Measurements from ENCODE around the gene RASGRF1. TPM values are rescaled to one million over a fixed set of nuclear protein-coding genes. Genes with fewer than 3 reads are reported as not detected.

The RASGRF1 gene
- total and polyA plus RNA-seq, 9 of the 15 experiments (the other 6 are each of a cell fraction or from before 2014, with no cell fraction given) = 0.03 to 0.58 (median 0.06) TPM; not detected in 1

- TF ChIP-seq ZBTB40 (IDR thresholded peaks at IDR 0.05) = no peak
- no peak for TF ChIP-seq ZBTB40 (CRISPR knock-in tag; IDR thresholded peaks at IDR 0.05)
- peak; percentile 28; the same call in 1 of the 2 replicates for TF ChIP-seq EP300 (IDR thresholded peaks at IDR 0.05; ENCODE audit: low read length)
- TF ChIP-seq HIVEP1 (CRISPR knock-in tag; IDR thresholded peaks at IDR 0.05) = no peak
- 0 out of 2 replicates have a peak, but pooled peaks have one; percentile 27 for TF ChIP-seq RB1 (IDR thresholded peaks at IDR 0.05; ENCODE audit: low read depth)
- TF ChIP-seq ARID3A (IDR thresholded peaks at IDR 0.05; ENCODE audit: borderline replicate concordance, low read depth, low read length) = peak; percentile 58; the same call in 1 of the 2 replicates
- TF ChIP-seq CHD2 (IDR thresholded peaks at IDR 0.05; ENCODE audit: low read depth, low read length) = no peak
- no peak for TF ChIP-seq MAFG (tag; conservative IDR thresholded peaks at IDR 0.05)
- no peak for TF ChIP-seq ZNF511 (CRISPR knock-in tag; IDR thresholded peaks at IDR 0.05)
- TF ChIP-seq CBX5 (IDR thresholded peaks at IDR 0.05; ENCODE audit: borderline replicate concordance, low read depth) = no peak
- no peak for TF ChIP-seq ZBTB43 (CRISPR knock-in tag; IDR thresholded peaks at IDR 0.05)
- no peak for TF ChIP-seq ZBTB2 (IDR thresholded peaks at IDR 0.05)
- TF ChIP-seq RCOR1 (IDR thresholded peaks at IDR 0.05; ENCODE audit: borderline replicate concordance in 1 of 2, low read depth in 2 of 2, low read length in 2 of 2) = 0 out of 4 replicates have a peak, but pooled peaks of 1 of the 2 experiments have one; percentile 37
- peak; percentile 79 for TF ChIP-seq SMC3 (conservative IDR thresholded peaks at IDR 0.05; ENCODE audit: insufficient read depth, low read depth, low read length)
- TF ChIP-seq ZNF778 (CRISPR knock-in tag; IDR thresholded peaks at IDR 0.05) = no peak
These were observed 83.5 kb downstream of the RASGRF1 start (continued) for GRCh38 chr15:79007066-79007465.
